ENCODE results near the gene S100A8.

S100A8 gene

DNA sequence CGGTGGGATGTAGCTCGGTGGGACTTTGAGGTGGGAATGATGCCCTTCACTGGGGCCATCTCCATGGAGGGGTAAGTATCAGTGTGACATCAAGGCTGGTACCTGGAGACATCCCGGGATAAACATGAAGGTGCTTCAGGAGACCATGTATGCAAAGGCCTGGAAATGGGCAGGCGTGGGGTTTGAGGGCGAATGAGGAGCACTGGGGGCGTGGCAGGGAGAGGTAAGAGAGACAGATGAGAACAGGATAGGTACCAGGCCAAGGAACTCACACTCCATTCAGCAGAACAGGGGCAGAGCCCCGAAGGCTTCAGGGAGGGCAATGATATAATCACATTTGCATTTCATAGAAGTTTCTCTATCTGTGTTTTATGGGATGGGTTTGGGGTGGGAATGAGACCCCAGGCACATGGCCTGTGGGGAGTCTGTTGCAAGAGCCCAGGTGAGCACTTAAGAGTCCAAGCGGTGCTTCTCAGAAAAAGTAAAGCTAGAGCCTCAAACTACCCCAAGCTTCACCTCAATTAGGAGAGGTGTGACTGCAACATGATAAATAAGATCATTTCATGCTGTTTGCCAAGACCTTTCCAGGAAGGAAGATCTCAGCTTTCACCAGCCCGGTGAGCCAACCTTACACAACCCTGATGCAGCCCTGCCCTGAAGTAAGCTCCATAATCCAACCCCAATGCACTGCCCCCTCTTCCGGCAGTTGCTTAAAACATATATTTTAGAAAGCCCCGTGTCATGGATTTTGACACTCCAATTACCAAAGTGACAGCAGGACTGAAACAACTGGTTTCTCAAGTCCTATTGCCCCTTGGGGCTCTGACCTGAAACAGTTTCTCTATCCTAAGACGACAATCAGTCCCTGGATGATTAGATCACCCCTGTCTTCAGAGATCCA, 25.9 kb downstream of the S100A8 start:
- in situ Hi-C loops (cut with MboI; ENCODE audit: low sequenced_read_pairs), result loop anchor here (25.0 kb wide), 1 partner anchor 622 kb away; the partner anchor contains the start of genes JTB, RAB13 and RPS27

DNA sequence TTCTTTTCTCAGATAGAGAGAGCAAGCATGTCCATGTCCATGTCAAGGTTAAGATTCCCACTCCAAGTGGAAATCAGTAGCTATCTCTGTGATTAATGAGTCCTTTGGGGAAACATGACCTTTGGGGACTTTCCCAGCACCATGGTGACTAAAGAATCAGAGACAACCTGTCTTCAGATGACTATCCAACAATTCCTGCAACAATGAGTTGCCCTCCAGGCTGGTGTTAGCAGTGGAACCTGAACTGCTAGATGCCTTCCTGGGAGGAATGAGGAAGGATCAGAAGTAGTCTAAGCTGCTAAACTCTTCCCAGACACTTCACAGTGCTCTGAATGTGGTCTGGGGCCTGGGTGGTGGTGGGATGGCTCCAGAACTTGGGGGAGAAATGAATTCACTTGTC, 26.7 kb downstream of the S100A8 start:
- in situ Hi-C loops (cut with MboI; ENCODE audit: low sequenced_read_pairs), result loop anchor here (25.0 kb wide), 1 partner anchor 623 kb away; the partner anchor contains the start of genes JTB, RAB13 and RPS27

DNA sequence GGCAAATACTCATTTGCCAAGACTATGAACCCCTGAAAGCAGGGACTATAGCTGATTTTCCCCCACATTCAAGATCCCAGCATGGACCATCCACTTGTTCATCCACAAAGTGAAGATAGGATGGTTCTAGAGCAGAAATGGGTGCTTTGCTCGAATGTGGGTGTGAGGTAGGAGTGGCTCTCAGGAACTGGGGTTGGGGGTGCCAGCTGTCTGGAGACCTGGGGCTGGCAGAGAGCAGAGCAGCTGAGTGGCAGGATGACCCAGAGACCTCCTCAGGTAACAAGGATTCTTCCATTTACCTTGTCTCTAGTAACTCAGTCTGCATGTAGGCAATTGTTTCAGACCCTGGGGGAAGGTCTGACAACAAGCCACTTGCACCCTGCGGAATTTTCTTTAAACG, 27.2 kb downstream of the S100A8 start:
- in situ Hi-C loops (cut with MboI; ENCODE audit: low sequenced_read_pairs), result loop anchor here (25.0 kb wide), 1 partner anchor 624 kb away; the partner anchor contains the start of genes JTB, RAB13 and RPS27

DNA sequence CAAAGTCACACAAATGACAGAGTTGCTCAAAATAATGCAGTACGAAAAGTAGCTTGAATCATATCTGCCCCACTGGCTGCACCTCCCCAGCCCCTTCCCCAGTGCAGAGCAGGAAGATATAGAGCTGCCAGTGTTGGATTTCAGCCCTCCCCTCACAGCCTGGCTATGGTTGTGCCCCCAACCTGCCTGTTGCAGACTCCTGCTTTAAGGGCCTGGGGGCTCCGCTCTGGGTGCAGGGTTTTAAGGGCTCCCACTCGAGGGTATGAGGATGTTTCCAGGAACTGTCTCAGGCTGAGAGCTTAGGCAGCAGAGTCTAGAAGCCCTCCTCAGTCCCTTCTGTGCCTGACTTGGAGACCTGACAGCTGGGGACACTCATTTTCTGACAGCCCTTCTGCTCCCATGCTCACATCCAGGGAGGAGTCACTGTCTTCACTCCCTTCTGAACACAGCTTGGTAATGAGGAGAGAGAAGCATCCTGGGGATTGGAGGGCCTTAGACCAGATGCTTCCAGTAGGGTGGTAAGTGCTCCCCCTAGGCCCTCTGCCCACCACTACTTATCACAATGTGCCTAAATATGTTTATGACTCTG, 28.6 kb downstream of the S100A8 start:
- in situ Hi-C loops (cut with MboI; ENCODE audit: low sequenced_read_pairs), result loop anchor here (25.0 kb wide), 1 partner anchor 625 kb away; the partner anchor contains the start of genes JTB, RAB13 and RPS27

DNA sequence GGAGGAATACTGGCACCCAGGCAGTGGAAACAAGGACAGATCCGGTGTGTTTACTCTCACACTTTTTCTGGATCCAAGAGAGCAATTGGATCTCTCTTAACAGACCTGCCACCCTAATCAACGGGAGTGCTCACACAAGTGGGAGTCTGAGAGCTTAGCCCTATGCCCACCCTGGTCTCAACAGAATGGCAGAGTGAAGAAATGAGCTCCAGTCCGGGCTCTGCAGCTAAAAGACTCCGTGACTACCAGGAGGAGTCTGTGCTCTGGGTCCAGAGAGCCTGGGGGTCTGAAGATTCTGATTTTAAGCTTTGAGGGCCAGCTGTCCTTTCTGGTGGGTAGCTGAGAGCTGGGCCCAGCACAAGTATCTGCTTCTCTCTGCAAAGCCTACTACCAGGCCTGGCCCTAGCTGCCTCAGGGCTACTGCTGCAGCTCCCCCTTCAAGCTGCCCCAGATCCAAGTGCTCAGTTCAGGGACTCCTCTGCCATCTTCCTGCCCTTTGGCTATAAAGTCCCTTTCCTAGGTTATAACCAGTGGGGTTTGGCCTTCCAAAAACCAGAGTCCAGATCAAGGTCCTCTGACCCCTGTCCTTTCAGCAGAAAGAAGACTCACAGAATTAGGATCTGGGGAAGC, 29.3 kb downstream of the S100A8 start:
- in situ Hi-C loops (cut with MboI; ENCODE audit: low sequenced_read_pairs), result loop anchor here (25.0 kb wide), 1 partner anchor 626 kb away; the partner anchor contains the start of genes JTB, RAB13 and RPS27

DNA sequence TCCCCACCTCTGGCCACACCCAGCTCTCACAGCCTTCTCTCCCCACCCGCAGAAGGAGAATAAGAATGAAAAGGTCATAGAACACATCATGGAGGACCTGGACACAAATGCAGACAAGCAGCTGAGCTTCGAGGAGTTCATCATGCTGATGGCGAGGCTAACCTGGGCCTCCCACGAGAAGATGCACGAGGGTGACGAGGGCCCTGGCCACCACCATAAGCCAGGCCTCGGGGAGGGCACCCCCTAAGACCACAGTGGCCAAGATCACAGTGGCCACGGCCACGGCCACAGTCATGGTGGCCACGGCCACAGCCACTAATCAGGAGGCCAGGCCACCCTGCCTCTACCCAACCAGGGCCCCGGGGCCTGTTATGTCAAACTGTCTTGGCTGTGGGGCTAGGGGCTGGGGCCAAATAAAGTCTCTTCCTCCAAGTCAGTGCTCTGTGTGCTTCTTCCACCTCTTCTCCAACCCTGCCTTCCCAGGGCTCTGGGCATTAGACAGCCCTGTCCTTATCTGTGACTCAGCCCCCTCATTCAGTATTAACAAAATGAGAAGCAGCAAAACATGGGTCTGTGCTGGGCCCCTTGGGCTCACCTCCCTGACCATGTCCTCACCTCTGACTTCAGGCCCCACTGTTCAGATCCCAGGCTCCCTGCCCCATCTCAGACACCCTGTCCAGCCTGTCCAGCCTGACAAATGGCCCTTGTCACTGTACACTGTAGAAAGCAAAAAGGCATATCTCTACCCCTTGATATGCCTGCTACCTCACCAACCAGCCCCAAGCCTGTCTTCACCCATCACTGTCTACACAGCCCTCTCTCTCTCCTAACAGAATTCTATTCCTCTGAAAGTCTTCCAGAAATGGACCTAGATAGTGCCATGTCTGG, 30.0 kb downstream of the S100A8 start:
- in situ Hi-C loops (cut with MboI; ENCODE audit: low sequenced_read_pairs), result loop anchor here (25.0 kb wide), 1 partner anchor 626 kb away; the partner anchor contains the start of genes JTB, RAB13 and RPS27

DNA sequence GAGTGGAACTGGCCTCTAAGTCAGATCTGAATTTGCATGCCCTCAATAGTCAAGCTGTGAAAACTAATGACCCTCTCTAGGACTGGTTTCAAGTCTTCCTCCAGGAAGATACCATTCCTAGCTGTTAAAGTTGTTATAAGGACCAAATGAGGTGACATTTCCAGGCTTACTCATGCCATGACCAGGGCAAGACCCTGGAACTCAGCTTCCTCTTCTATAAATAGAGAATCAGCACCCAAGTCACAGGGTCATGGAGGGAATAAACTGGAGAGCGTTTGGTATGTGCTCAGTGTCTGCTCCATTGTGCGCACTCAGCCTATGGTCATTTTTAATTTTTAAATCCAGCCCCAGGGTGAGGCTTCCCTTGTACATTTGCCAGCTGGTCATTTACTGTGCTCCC, 30.7 kb downstream of the S100A8 start:
- in situ Hi-C loops (cut with MboI; ENCODE audit: low sequenced_read_pairs), result loop anchor here (25.0 kb wide), 1 partner anchor 627 kb away; the partner anchor contains the start of genes JTB, RAB13 and RPS27

DNA sequence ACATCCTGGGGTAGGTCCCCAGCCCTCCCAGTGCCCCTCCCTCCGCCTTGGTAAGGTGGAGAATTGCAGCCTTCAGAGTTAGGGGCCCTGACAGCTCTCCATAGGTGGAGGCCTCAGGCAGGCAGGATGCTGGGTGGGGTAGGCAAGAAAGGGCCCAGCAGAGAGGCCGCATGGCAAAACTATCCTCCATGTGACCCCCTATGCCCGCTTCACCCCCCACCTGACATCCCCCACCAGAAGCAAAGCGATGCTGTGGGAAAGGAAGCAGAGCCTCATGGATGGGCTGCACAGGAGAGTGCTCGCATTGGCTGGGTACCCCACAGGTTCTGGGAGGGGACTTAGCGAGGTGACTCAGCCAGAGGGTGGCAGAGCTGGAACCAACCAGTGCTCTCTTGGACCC, 31.6 kb downstream of the S100A8 start:
- in situ Hi-C loops (cut with MboI; ENCODE audit: low sequenced_read_pairs), result loop anchor here (25.0 kb wide), 1 partner anchor 628 kb away; the partner anchor contains the start of genes JTB, RAB13 and RPS27

DNA sequence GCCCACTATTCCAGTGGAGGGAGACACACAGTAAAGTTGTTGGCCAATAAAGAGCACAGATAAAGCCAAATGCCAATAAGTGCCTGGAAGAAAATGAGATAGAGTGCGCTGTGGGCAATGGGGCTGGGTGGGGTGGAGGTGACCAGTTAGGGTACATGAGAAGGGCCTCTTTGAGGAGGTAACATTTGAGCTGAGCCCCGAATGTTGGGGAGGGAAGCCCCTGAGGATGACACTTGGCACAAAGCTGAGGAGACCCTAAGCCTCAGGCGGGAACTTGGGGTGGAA, 32.2 kb downstream of the S100A8 start:
- in situ Hi-C loops (cut with MboI; ENCODE audit: low sequenced_read_pairs), result loop anchor here (25.0 kb wide), 1 partner anchor 629 kb away; the partner anchor contains the start of genes JTB, RAB13 and RPS27

DNA sequence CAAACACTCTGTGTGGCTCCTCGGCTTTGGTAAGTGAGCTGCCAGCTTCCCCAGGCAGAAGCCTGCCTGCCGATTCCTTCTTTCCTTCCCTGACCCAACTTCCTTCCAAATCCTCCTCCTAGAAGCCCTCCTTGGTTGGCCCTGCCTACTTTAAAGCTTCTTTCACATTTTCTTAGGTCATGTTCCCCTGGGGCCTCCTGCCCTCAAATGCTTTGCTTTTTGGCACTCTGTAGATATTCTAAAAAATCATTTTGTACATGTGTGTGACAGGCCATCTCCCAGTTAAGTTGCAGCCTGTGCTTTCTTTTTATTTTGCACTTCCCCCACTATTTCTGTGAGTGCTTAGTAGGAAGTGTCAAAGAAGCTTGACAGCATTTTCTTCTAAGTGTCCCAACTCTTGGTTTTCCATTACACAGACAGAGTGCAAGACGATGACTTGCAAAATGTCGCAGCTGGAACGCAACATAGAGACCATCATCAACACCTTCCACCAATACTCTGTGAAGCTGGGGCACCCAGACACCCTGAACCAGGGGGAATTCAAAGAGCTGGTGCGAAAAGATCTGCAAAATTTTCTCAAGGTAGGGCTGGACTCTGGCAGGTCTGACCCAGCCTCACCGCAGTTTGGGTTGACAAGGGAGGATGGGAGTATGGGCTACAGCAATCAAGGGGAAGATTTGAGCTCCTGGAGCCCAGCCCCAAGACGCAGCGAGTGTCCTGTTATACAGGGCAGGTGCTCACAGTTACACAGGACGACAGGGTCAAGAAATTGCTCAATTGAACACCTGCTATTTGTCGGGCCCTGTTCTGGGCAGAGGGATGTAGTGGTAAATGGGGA, 32.8 kb downstream of the S100A8 start, which contains the start of gene S100A9:
Gene S100A9 (plus strand): TSS at position 2 of the 838 bp plus-strand sequence. CDS start 430 bp downstream, at position 432.
- in situ Hi-C loops (cut with MboI; ENCODE audit: low sequenced_read_pairs), result loop anchor here (25.0 kb wide), 1 partner anchor 629 kb away; the partner anchor contains the start of genes JTB, RAB13 and RPS27

DNA sequence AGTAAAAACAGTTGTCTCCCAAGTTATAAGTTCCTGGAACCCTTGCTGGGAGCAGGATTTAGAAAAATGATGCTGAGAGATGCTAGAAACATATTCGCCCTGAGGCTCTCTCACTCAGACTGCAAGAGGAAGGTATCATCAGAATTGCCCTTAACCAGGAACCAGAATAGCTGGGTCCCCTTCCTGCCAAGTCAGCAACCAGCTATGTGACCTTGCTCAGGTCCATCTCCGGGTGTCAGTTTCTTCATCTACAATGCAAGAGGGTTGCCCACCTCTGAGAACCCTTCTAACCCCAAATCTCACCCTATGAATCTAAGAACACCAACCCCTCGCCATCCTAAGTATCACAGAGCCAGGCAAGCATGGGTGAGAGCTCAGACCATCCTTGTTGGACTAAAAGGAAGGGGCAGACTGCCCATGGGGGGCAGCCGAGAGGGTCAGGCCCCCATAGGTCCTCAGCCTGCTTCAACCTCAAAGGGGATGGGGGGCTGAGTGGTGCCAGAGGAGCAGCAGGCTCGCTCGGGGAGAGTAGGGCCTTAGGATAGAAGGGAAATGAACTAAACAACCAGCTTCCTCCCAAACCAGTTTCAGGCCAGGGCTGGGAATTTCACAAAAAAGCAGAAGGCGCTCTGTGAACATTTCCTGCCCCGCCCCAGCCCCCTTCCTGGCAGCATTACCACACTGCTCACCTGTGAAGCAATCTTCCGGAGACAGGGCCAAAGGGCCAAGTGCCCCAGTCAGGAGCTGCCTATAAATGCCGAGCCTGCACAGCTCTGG, 33.6 kb downstream of the S100A8 start:
- in situ Hi-C loops (cut with MboI; ENCODE audit: low sequenced_read_pairs), result loop anchor here (25.0 kb wide), 1 partner anchor 630 kb away; the partner anchor contains the start of genes JTB, RAB13 and RPS27

DNA sequence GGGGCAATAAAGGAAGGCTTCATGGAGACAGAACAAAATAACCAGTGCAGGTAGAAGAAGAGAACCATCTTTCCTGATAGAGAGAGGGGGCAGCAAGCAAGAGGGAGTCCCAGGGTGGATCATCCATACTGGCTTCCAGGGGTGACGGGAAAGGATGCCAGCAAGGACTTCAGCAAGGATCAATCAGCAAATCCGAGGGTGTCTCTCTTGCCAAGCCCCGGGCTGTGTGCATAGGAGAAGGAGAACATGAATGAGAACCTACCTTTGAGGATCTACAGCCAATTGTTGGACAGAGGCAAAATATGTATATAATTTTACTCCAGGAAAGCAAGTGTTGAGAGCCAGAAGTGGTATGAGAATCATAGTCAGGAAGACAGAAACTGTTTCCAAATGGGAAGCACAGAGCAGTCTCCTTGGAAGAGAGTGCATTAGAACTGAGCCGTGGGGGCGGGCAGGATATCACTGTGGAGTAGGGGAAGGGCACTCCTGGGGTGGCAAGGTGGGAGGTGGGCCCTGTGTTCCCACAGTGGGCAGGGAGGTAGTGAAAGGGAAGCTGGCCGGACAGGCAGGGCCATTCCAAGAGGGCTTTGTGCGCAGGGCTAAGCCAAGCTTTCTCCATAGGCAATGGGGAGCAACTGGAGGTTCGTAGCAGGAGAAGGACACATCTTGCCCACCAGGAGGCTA, 34.3 kb downstream of the S100A8 start:
- in situ Hi-C loops (cut with MboI; ENCODE audit: low sequenced_read_pairs), result loop anchor here (25.0 kb wide), 1 partner anchor 631 kb away; the partner anchor contains the start of genes JTB, RAB13 and RPS27

DNA sequence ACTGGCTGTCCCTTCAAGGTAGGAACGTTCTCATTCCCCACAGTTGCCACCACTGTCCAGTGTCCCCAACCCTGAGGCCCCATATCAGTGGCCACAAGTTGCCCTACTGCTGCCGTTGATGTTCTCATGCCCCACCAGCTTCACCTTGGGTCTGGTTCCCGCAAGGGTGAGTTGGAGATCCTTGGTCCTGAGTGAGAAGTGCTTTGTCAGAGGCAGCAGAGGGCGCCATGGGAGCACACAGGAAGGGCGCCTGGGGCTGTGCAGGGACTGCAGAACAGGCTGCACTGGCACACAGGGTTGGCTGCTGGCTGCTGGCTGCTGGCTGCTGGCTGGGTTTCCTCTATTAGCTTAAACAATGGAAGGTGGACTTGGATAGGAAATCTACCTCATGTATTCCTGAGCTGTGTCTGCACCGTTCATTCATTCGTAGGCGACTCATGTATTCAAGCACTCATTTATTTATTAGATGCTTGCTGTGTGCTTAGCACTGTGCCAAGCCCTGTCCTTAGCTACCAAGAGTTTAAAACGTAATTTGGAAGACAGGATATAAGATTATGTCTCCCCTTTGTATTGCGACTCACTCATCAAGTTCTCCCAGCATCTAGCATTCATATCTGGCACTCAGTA, 35.3 kb downstream of the S100A8 start:
- in situ Hi-C loops (cut with MboI; ENCODE audit: low sequenced_read_pairs), result loop anchor here (25.0 kb wide), 1 partner anchor 632 kb away; the partner anchor contains the start of genes JTB, RAB13 and RPS27

DNA sequence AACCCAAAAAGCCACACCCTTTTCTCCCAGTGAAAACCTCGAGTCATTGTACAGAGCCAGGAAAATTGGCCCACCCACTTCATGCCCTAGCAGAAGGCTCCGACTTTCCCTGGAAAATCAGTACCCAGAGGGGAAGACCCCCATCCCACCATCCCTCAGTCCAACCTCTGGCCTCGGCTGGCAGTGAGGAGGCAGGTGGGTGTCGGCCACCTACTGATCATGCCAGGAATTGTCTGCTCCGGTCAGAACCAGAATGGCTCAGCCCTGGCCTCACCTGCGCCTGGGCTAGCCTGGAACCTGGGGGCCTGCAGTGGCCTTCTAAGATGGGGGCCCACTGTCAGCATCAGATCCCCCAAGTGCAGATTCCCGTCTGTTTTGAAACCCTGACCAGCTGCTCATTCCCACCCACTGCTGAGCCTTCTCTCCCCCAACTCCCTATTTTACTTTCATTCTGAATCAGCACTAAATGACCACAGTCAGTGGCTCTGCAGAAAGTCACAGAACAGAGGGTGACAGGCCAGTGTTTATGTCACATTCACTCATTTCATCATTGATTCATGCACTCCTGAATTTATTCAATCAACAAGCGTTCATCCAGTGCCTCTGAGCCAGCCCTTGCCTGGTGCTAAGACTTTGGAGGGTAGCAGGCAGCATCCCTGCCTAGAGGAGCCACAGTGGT, 36.2 kb downstream of the S100A8 start:
- in situ Hi-C loops (cut with MboI; ENCODE audit: low sequenced_read_pairs), result loop anchor here (5.0 to 25.0 kb wide), 3 partner anchors 43 to 633 kb away; partner anchors contain the start of genes JTB, RAB13 and RPS27

DNA sequence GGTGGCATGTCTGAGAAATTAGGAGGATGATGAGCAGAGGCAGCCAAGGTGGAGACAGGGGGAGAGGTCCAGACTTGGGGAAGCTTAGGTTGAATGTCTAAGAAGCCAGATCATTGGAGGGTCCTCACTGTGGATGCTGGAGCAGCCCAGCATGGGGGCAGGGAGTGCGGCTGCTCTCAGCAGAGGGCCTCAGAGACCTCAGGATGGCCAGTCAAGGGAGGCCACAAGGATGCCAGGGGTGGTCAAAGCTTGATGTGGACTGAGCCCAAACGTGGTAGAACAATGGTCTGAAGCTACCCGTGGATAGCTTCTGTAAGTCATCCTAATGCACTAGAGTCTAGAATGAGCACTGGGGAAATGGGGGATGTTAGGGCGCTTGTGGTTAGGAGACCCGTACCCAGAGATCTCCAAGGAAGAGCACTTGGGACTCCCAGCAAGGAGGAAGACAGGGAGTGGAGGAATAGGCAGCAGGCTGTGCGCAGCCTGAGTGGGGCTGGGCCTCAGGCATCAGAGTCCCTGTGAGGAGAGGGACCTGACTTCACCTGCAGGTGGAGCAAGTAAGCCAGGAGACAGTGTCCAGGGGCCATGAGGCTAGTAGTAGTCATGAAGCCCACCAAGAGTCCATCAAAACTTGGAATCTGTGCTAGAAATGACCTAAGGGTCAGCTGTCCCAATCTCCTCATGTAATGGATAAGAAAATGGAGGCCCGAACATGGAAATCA, 37.5 kb downstream of the S100A8 start:
- in situ Hi-C loops (cut with MboI; ENCODE audit: low sequenced_read_pairs), result loop anchor here (5.0 to 25.0 kb wide), 3 partner anchors 44 to 634 kb away; partner anchors contain the start of genes JTB, RAB13 and RPS27
